HepG2 (cell line): Measurements from ENCODE around the gene IER5L. TPM values are rescaled to one million over a fixed set of nuclear protein-coding genes. Genes with fewer than 3 reads are reported as not detected.

Source experiments
- BCL6 ChIP-seq: IDR thresholded peaks from 2 replicates; pipeline ENCODE4 v1.6.1; 2016; ENCODE audit warnings: missing genetic modification reagents, missing compliant biosample characterization
- GATA4 ChIP-seq: sonication (generic); IDR thresholded peaks from 2 replicates; pipeline ENCODE4 v1.6.1; 2016; ENCODE audit warnings: antibody characterized with exemption, low read depth, borderline replicate concordance
- HDAC2 ChIP-seq: sonication (generic); formaldehyde crosslinking; IDR thresholded peaks from 2 replicates; pipeline ENCODE4 v1.4.0; 2020; ENCODE audit warnings: missing genetic modification reagents
- HMGA1 ChIP-seq: sonication (generic); formaldehyde crosslinking; conservative IDR thresholded peaks from 2 replicates; pipeline ENCODE4 v1.4.0; 2020; ENCODE audit warnings: missing genetic modification reagents
- HNRNPL ChIP-seq: fragments of 200-400 bp; formaldehyde crosslinking; IDR thresholded peaks from 2 replicates; pipeline ENCODE4 v1.6.1; 2017; ENCODE audit warnings: mild to moderate bottlenecking, low read depth, low read length
- HNRNPLL ChIP-seq: fragments of 200-400 bp; formaldehyde crosslinking; IDR thresholded peaks from 2 replicates; pipeline ENCODE4 v1.6.1; 2017; ENCODE audit warnings: mild to moderate bottlenecking, low read depth, low read length; ENCODE audit not compliant: poor library complexity, severe bottlenecking
- KAT8 ChIP-seq: IDR thresholded peaks from 2 replicates; pipeline ENCODE4 v1.6.1; 2016; ENCODE audit warnings: missing genetic modification reagents, missing compliant biosample characterization
- KLF6 ChIP-seq: IDR thresholded peaks from 2 replicates; pipeline ENCODE4 v1.8.0; 2016; ENCODE audit warnings: missing biosample characterization, missing genetic modification reagents
- MXI1 ChIP-seq: IDR thresholded peaks from 3 replicates; pipeline ENCODE4 v1.6.1; 2012; ENCODE audit warnings: low read depth, low read length, inconsistent platforms, borderline replicate concordance
- MYC ChIP-seq: sonication (generic); formaldehyde crosslinking; IDR thresholded peaks from 2 replicates; pipeline ENCODE4 v1.9.0; 2021; ENCODE audit warnings: missing genetic modification reagents, borderline replicate concordance
- PLRG1 ChIP-seq: fragments of 450-650 bp; conservative IDR thresholded peaks from 2 replicates; pipeline ENCODE4 v1.6.1; 2016
- RBFOX2 ChIP-seq: fragments of 200-400 bp; formaldehyde crosslinking; IDR thresholded peaks from 2 replicates; pipeline ENCODE4 v1.6.1; 2017; ENCODE audit warnings: low read depth, mild to moderate bottlenecking, low read length
- SMAD3 ChIP-seq: sonication (generic); formaldehyde crosslinking; IDR thresholded peaks from 2 replicates; pipeline ENCODE4 v1.4.0; 2020; ENCODE audit warnings: missing genetic modification reagents
- SMYD3 ChIP-seq: sonication (generic); formaldehyde crosslinking; IDR thresholded peaks from 2 replicates; pipeline ENCODE4 v1.8.1; 2023; ENCODE audit warnings: mild to moderate bottlenecking, missing genetic modification reagents
- SOX5 ChIP-seq: IDR thresholded peaks from 2 replicates; pipeline ENCODE4 v1.6.1; 2016; ENCODE audit warnings: borderline replicate concordance
- STAG1 ChIP-seq: sonication (generic); formaldehyde crosslinking; IDR thresholded peaks from 2 replicates; pipeline ENCODE4 v1.4.0; 2020; ENCODE audit warnings: missing genetic modification reagents
- ZMAT3 ChIP-seq: sonication (generic); formaldehyde crosslinking; conservative IDR thresholded peaks from 2 replicates; pipeline ENCODE4 v1.7.0; 2021; ENCODE audit warnings: missing genetic modification reagents
- ZNF143 ChIP-seq: sonication (generic); formaldehyde crosslinking; IDR thresholded peaks from 2 replicates; pipeline ENCODE4 v1.4.0; 2020; ENCODE audit warnings: missing genetic modification reagents
- ZNF331 ChIP-seq: sonication (generic); formaldehyde crosslinking; IDR thresholded peaks from 2 replicates; pipeline ENCODE4 v1.4.0; 2020; ENCODE audit warnings: missing genetic modification reagents
- ZNF792 ChIP-seq: IDR thresholded peaks from 2 replicates; pipeline ENCODE4 v1.6.1; 2016
- ZSCAN9 ChIP-seq: IDR thresholded peaks from 2 replicates; pipeline ENCODE4 v1.6.1; 2016; ENCODE audit warnings: borderline replicate concordance
- polyA plus RNA-seq, 8 experiments: library from polyadenylated mRNA; depleted of rRNA in 3 of 8; stranded (reverse) in 7 of 8; unstranded in 1 of 8; fragments of >200 nt; fragmentation: Illumina TruSeq in 4 of 8; extraction: Trizol in 4 of 8; gene quantifications; 2 replicates each; pipeline versions ENCODE4 v1.2.1 to v1.2.3, GENCODE V29; 2011 to 2016; ENCODE audit warnings: low read depth in 4 of 8, missing spikeins in 1 of 8, mixed read lengths in 1 of 8; ENCODE audit not compliant: insufficient read depth in 1 of 8
- total RNA-seq, 5 experiments: library from RNA; depleted of rRNA; stranded (reverse); fragments of >200 nt; fragmentation: Illumina TruSeq; extraction: Trizol; gene quantifications; 2 replicates each; pipeline ENCODE4 v1.2.3, GENCODE V29; 2016; ENCODE audit warnings: low read depth in 1 of 5
- TF ChIP-seq, protein P1 (sequence below): IDR thresholded peaks from 2 replicates; pipeline ENCODE4 v1.6.1; 2016; ENCODE audit warnings: missing genetic modification reagents, missing compliant biosample characterization
- TF ChIP-seq, protein P2 (sequence below): sonication (generic); formaldehyde crosslinking; IDR thresholded peaks from 2 replicates; pipeline ENCODE4 v1.4.0; 2020; ENCODE audit warnings: missing genetic modification reagents
- TF ChIP-seq, protein P3 (sequence below): sonication (generic); formaldehyde crosslinking; IDR thresholded peaks from 2 replicates; pipeline ENCODE4 v1.5.1; 2020; ENCODE audit warnings: missing genetic modification reagents, mild to moderate bottlenecking, borderline replicate concordance

IER5L gene
- total and polyA plus RNA-seq, 2 of the 13 experiments (the other 11 are each of a cell fraction or from before 2014, with no cell fraction given), result 1.8 to 3.3 TPM

DNA sequence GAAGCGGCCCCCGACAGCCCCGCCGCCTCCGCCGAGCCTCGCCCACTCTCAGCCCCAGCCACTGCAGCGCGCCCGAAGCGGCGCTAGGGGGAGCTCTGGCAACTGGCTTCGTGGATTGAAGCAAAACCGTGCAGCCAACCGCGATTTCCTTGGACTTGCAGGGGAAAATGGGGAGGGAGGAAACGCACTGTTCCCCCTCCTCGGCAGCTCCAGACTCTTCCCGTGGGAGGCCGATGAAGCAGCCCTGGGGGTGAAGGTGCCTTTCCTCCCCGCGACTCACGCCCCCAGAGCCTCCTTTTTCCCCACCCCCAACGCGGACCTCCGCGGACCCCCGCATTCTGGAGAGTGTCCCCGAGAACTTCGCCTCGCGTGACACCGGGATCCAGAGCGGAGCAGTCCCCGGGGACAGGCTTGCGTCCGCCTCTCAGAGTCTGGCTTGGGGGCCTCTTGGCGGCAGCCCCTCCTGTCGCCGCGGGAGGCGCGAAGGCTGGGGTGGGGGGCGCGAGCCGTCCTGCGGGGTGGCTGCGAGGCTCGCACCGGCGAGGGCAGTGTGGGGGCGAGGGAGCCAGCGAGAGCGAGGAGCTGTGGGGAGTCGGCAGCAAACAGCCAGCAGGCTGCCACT, 3.8 kb downstream of the IER5L start (continued):
- TF ChIP-seq HMGA1 (CRISPR knock-in tag) (no peak), MYC (CRISPR knock-in tag) (peak; percentile 65; the same call in 1 of the 2 replicates), HNRNPL (no peak), PLRG1 (no peak), ZNF143 (CRISPR knock-in tag) (no peak), ZNF331 (no peak; the same call in 1 of the 2 replicates), KLF6 (no peak), ZNF792 (0 out of 2 replicates have a peak, but pooled peaks have one; percentile 21), SOX5 (no peak), KAT8 (peak; percentile 55), MXI1 (peak; percentile 49; the same call in 1 of the 3 replicates), GATA4 (no peak), ZMAT3 (CRISPR knock-in tag) (0 out of 2 replicates have a peak, but pooled peaks have one; percentile 45), BCL6 (CRISPR knock-in tag) (0 out of 2 replicates have a peak, but pooled peaks have one; percentile 36), SMAD3 (CRISPR knock-in tag) (0 out of 2 replicates have a peak, but pooled peaks have one; percentile 35), HNRNPLL (peak; percentile 67), SMYD3 (CRISPR knock-in tag) (no peak), ZSCAN9 (CRISPR knock-in tag) (peak; percentile 52; the same call in 1 of the 2 replicates), HDAC2 (CRISPR knock-in tag) (peak; percentile 57; the same call in 1 of the 2 replicates), RBFOX2 (no peak), STAG1 (CRISPR knock-in tag) (peak; percentile 92)
- TF ChIP-seq, protein P1, sequence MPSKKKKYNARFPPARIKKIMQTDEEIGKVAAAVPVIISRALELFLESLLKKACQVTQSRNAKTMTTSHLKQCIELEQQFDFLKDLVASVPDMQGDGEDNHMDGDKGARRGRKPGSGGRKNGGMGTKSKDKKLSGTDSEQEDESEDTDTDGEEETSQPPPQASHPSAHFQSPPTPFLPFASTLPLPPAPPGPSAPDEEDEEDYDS (CRISPR knock-in tag), result 0 out of 2 replicates have a peak, but pooled peaks have one; percentile 36
- TF ChIP-seq, protein P2, sequence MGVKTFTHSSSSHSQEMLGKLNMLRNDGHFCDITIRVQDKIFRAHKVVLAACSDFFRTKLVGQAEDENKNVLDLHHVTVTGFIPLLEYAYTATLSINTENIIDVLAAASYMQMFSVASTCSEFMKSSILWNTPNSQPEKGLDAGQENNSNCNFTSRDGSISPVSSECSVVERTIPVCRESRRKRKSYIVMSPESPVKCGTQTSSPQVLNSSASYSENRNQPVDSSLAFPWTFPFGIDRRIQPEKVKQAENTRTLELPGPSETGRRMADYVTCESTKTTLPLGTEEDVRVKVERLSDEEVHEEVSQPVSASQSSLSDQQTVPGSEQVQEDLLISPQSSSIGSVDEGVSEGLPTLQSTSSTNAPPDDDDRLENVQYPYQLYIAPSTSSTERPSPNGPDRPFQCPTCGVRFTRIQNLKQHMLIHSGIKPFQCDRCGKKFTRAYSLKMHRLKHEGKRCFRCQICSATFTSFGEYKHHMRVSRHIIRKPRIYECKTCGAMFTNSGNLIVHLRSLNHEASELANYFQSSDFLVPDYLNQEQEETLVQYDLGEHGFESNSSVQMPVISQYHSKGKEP (CRISPR knock-in tag), result no peak
- TF ChIP-seq, protein P3, sequence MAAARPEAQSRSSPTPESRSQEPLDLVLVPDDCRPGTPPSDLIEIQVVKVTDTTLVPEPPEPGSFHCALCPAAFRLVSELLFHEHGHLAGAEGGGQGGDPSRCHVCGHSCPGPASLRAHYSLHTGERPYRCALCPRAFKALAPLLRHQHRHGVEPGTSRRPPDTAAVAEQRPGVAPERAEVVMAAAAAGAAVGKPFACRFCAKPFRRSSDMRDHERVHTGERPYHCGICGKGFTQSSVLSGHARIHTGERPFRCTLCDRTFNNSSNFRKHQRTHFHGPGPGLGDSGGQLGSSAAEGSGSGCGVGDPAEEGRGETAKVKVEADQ, result peak; percentile 25; the same call in 1 of the 2 replicates
